Endothelial cell of umbilical vein (primary cell): Measurements from ENCODE around the gene CCN6.
A peak's percentile ranks its signal among the peaks of the same experiment; 100 is the strongest.

Experiments
- CTCF ChIP-seq, 2 donors: IDR thresholded peaks; 1 replicate in 1 of 2; 2 replicates in 1 of 2; pipeline ENCODE4 v1.5.1; 2011; ENCODE audit warnings: low read length in 2 of 2, mild to moderate bottlenecking in 2 of 2, moderate library complexity in 2 of 2, control low read depth in 1 of 2, inconsistent platforms in 1 of 2, low read depth in 1 of 2; ENCODE audit not compliant: insufficient read depth in 1 of 2; ENCODE audit errors: extremely low read depth in 1 of 2
- GATA2 ChIP-seq: IDR thresholded peaks from 2 replicates; pipeline ENCODE4 v1.7.0; 2011; ENCODE audit warnings: low read depth, mild to moderate bottlenecking, moderate library complexity, mixed read lengths, low read length; ENCODE audit not compliant: insufficient read length, insufficient read depth

GRCh38 chr6:112043032-112044007 lies 10.6 kb upstream of the CCN6 start:
- TF ChIP-seq GATA2 (peak; percentile 25), CTCF (IDR thresholded peaks at IDR 0.05; ENCODE audit: extremely low read depth in 1 of 2, insufficient read depth in 1 of 2, low read depth in 1 of 2, low read length in 2 of 2) (peak; percentile 96 to 98)
